HG02938 (cell line): ENCODE data around the gene CNNM2.
"Not testable (repeated sequence)": the region's sequence is repeated elsewhere in the genome, so short reads cannot be mapped to it uniquely, and the experiment has no call there.

Source experiments
- ATAC-seq: cut with Tn5 transposase; IDR thresholded peaks from one replicate; pipeline ENCODE4 v1.9.1; 2021; ENCODE audit warnings: mild to moderate bottlenecking, moderate library complexity; ENCODE audit not compliant: unreplicated experiment

The CNNM2 gene

GRCh38 chr10:102964713-102965112 lies 46.6 kb downstream of the CNNM2 start:
- no peak for ATAC-seq

- no peak for ATAC-seq
These were observed 47.3 kb downstream of the CNNM2 start for GRCh38 chr10:102965311-102965851.

- ATAC-seq = no peak
These were observed 49.0 kb downstream of the CNNM2 start for GRCh38 chr10:102967123-102967522.

GRCh38 chr10:102970562-102971340 lies 52.7 kb downstream of the CNNM2 start:
- ATAC-seq = no peak

- ATAC-seq = no peak
These were observed 57.6 kb downstream of the CNNM2 start for GRCh38 chr10:102975483-102976379.

GRCh38 chr10:102976380-102976726 lies 58.3 kb downstream of the CNNM2 start:
- not testable (repeated sequence) for ATAC-seq

- ATAC-seq = no peak
These were observed 64.2 kb downstream of the CNNM2 start for GRCh38 chr10:102982296-102982695.

- no peak for ATAC-seq
These were observed 66.0 kb downstream of the CNNM2 start for GRCh38 chr10:102984086-102984485.

GRCh38 chr10:102985811-102986210 lies 67.7 kb downstream of the CNNM2 start:
- no peak for ATAC-seq

GRCh38 chr10:102988404-102989314 lies 70.6 kb downstream of the CNNM2 start:
- ATAC-seq = no peak

GRCh38 chr10:102994531-102995295 lies 76.6 kb downstream of the CNNM2 start:
- no peak for ATAC-seq

- ATAC-seq = no peak
These were observed 78.8 kb downstream of the CNNM2 start for GRCh38 chr10:102996876-102997275.

GRCh38 chr10:102997998-102998397 lies 79.9 kb downstream of the CNNM2 start:
- no peak for ATAC-seq

GRCh38 chr10:102998399-102998907 lies 80.4 kb downstream of the CNNM2 start:
- no peak for ATAC-seq

GRCh38 chr10:103000050-103000449 lies 82.0 kb downstream of the CNNM2 start:
- not testable (repeated sequence) for ATAC-seq

GRCh38 chr10:103007017-103007416 lies 88.9 kb downstream of the CNNM2 start:
- ATAC-seq = no peak

- no peak for ATAC-seq
These were observed 95.3 kb downstream of the CNNM2 start for GRCh38 chr10:103013416-103013815.

GRCh38 chr10:103019425-103019824 lies 101.3 kb downstream of the CNNM2 start:
- ATAC-seq = no peak

- no peak for ATAC-seq
These were observed 103.2 kb downstream of the CNNM2 start for GRCh38 chr10:103021150-103021899.
